Activated naive CD4-positive, alpha-beta T cell treated with anti-CD3 and anti-CD28 coated beads, Interleukin-2, amount 10 ng/mL, durations not matched to agents 7 days and 5 days (primary cell): ENCODE results near the gene LYST.

Source experiments
- CTCF ChIA-PET: fragments of 350-600 bp; sonication (Branson Sonifier 250); formaldehyde crosslinking; loops from one replicate; lab custom pipeline; 2021; ENCODE audit warnings: antibody characterized with exemption; lab: Charles Lee
- DNase-seq: peaks from one replicate; pipeline ENCODE4 v3.0.0-alpha.2; 2020
- H3K27ac Mint-ChIP-seq: one replicate; pipeline ENCODE4 v1.8.0; 2021; ENCODE audit warnings: mild to moderate bottlenecking, moderate library complexity, mixed read lengths
- H3K27me3 Mint-ChIP-seq: one replicate; pipeline ENCODE4 v1.8.0; 2021; ENCODE audit warnings: mild to moderate bottlenecking, mixed read lengths
- H3K36me3 Mint-ChIP-seq: one replicate; pipeline ENCODE4 v1.8.0; 2021; ENCODE audit warnings: mixed read lengths
- H3K4me1 Mint-ChIP-seq: one replicate; pipeline ENCODE4 v1.8.0; 2021; ENCODE audit warnings: mixed read lengths
- H3K4me3 Mint-ChIP-seq: one replicate; pipeline ENCODE4 v1.8.0; 2021; ENCODE audit warnings: mild to moderate bottlenecking, moderate library complexity, mixed read lengths
- H3K9me3 Mint-ChIP-seq: one replicate; pipeline ENCODE4 v1.8.0; 2021; ENCODE audit warnings: mixed read lengths

The LYST gene

DNA sequence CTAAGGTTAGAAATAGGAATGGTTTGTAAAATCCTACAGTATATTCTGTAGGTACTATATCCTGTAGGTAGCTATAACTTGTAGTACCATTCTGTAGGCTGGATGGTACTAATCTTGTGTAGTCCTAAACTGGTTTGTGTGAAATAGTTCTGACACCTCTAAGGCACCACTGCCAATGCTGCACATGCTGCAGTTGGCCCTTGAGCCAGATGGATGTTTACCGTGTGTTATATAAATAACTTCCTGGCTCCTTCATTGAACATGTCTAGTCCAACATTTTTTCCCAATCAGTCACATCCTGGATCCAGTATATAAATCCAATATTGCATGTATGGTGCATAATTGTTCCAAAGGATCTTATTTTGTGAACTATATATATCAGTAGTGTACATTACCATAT lies 127.6 kb downstream of the LYST start:
- CTCF ChIA-PET = no interaction called here
- H3K9me3 Mint-ChIP-seq = no peaks in the 10 kb centered on the region
- no peaks in the 10 kb centered on the region for H3K27me3 Mint-ChIP-seq
- H3K4me3 Mint-ChIP-seq = no peak overlapping the region
- no peak for DNase-seq
- H3K36me3 Mint-ChIP-seq = peaks cover 33% of the 10 kb centered on the region
- H3K4me1 Mint-ChIP-seq = no peaks in the 10 kb centered on the region
- H3K27ac Mint-ChIP-seq = no peak overlapping the region

- H3K27me3 Mint-ChIP-seq = no peaks in the 10 kb centered on the region
- CTCF ChIA-PET = no interaction called here
- no peak overlapping the region for H3K4me3 Mint-ChIP-seq
- H3K4me1 Mint-ChIP-seq = peaks cover 2% of the 10 kb centered on the region
- no peak for DNase-seq
- no peaks in the 10 kb centered on the region for H3K9me3 Mint-ChIP-seq
- H3K27ac Mint-ChIP-seq = no peak overlapping the region
- H3K36me3 Mint-ChIP-seq = peaks cover 29% of the 10 kb centered on the region
These were observed 129.0 kb downstream of the LYST start for GRCh38 chr1:235737751-235738150.

DNA sequence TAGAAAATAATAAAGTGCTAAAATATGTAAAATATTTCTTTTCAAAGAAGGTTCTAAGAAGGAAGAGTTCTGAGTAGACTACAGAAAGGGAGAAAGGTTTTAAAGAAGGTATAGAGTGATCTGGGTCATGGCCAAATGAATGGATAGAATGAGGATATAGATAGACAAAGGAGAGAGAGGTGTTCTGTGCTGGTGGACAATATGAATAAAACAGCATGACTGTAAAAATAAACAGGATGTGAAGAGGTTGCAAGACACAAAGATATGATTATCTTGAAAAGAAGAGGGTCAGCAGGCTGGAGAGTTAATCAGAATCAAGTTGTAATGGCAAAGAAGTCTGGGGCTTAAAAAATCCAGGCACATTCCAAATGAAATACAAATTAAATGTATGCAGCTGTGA lies 130.4 kb downstream of the LYST start:
- Mint-ChIP-seq H3K4me3 (no peak overlapping the region), H3K27me3 (no peaks in the 10 kb centered on the region), H3K36me3 (peaks cover 19% of the 10 kb centered on the region), H3K27ac (no peak overlapping the region), H3K9me3 (no peaks in the 10 kb centered on the region), H3K4me1 (peaks cover 2% of the 10 kb centered on the region)
- CTCF ChIA-PET = no interaction called here
- DNase-seq = no peak

DNA sequence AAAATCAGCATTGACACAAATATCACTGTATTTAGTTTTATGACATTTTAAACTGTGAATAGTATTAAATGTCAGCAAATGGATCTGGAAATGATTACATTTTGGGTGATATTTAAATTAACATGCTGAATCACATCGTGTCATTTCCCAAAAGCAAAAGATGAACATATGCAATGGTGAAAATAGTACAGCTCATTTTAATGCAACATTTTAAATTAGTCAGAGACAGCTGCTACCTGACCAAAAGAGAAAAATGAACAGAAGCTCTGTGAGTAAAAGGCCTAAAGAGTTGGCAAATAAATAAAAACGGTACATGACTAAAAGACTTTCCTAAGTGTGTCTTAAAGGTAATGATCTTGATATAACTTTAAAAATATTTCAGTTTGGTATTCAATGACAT lies 131.1 kb downstream of the LYST start:
- Mint-ChIP-seq H3K27ac (no peak overlapping the region), H3K36me3 (peaks cover 19% of the 10 kb centered on the region), H3K4me1 (peaks cover 2% of the 10 kb centered on the region), H3K4me3 (no peak overlapping the region), H3K9me3 (no peaks in the 10 kb centered on the region), H3K27me3 (no peaks in the 10 kb centered on the region)
- CTCF ChIA-PET = no interaction called here
- DNase-seq = no peak

GRCh38 chr1:235734335-235734734 lies 132.4 kb downstream of the LYST start:
- H3K36me3 Mint-ChIP-seq = peaks cover 12% of the 10 kb centered on the region
- no peak overlapping the region for H3K27ac Mint-ChIP-seq
- H3K27me3 Mint-ChIP-seq = no peaks in the 10 kb centered on the region
- no peaks in the 10 kb centered on the region for H3K9me3 Mint-ChIP-seq
- H3K4me3 Mint-ChIP-seq = no peak overlapping the region
- DNase-seq = no peak
- CTCF ChIA-PET = interaction anchor here (1.0 to 1.6 kb wide), 2 partner anchors 48 to 108 kb away, joined by 3 to 6 read pairs; no protein-coding TSS in a partner anchor
- H3K4me1 Mint-ChIP-seq = peaks cover 2% of the 10 kb centered on the region

DNA sequence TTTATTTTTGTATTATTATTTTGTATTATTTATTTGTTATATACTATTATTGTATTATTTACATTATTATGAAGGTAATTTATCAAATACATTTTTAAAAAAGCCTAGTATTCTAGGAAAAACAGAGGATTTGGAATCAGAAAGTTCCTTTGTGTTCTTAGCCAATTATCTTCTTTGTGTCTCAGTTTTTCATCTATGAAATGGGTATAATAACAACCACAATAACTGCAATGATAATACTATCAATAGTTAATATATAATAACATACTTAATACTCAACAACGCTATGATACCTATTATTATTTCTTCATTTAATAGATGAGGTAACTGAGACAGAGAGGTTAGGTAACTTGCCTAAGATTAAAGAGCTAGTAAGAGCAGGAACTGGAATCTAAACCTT lies 136.7 kb downstream of the LYST start:
- peaks cover 2% of the 10 kb centered on the region for H3K4me1 Mint-ChIP-seq
- H3K4me3 Mint-ChIP-seq = no peak overlapping the region
- H3K36me3 Mint-ChIP-seq = peaks cover 3% of the 10 kb centered on the region
- no peaks in the 10 kb centered on the region for H3K27me3 Mint-ChIP-seq
- CTCF ChIA-PET = interaction anchor here (1.0 kb wide), 1 partner anchor 240 kb away, joined by 3 read pairs; no protein-coding TSS in a partner anchor
- H3K9me3 Mint-ChIP-seq = no peaks in the 10 kb centered on the region
- no peak overlapping the region for H3K27ac Mint-ChIP-seq
- no peak for DNase-seq

DNA sequence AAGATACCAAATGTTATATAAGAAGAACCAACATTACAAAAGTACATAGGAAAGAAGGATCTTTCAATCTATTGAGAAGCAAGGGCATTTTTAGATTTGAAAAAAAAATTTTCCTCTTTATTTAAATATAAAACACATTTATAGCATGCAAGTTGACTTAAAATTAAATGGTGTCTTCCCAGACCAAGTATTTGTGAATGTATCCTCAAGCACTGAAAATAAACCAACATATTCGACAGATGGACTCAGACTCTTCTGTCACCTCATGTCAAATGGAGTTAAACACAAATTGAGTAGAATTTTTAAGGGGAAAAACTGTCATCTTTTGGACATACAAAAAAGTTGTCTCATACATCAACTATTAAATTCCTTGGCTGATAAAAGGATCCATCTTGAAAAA lies 140.1 kb downstream of the LYST start:
- DNase-seq = no peak
- CTCF ChIA-PET = no interaction called here
- Mint-ChIP-seq H3K9me3 (no peaks in the 10 kb centered on the region), H3K27me3 (no peaks in the 10 kb centered on the region), H3K27ac (no peak overlapping the region), H3K4me1 (no peaks in the 10 kb centered on the region), H3K36me3 (peaks cover 6% of the 10 kb centered on the region), H3K4me3 (no peak overlapping the region)

GRCh38 chr1:235725434-235725833 lies 141.3 kb downstream of the LYST start:
- Mint-ChIP-seq H3K36me3 (peaks cover 9% of the 10 kb centered on the region), H3K4me1 (no peaks in the 10 kb centered on the region), H3K9me3 (no peaks in the 10 kb centered on the region), H3K4me3 (no peak overlapping the region), H3K27me3 (no peaks in the 10 kb centered on the region), H3K27ac (no peak overlapping the region)
- DNase-seq = no peak
- CTCF ChIA-PET = interaction anchor here (0.6 to 1.1 kb wide), 4 partner anchors 8 to 217 kb away, joined by 3 read pairs; no protein-coding TSS in a partner anchor

- H3K4me3 Mint-ChIP-seq = no peak overlapping the region
- no peaks in the 10 kb centered on the region for H3K27me3 Mint-ChIP-seq
- peaks cover 14% of the 10 kb centered on the region for H3K36me3 Mint-ChIP-seq
- no peak overlapping the region for H3K27ac Mint-ChIP-seq
- CTCF ChIA-PET = interaction anchor here (0.6 kb wide), 1 partner anchor 50 kb away, joined by 3 read pairs; no protein-coding TSS in a partner anchor
- no peak for DNase-seq
- H3K4me1 Mint-ChIP-seq = no peaks in the 10 kb centered on the region
- no peaks in the 10 kb centered on the region for H3K9me3 Mint-ChIP-seq
These were observed 142.0 kb downstream of the LYST start for GRCh38 chr1:235724730-235725129.

DNA sequence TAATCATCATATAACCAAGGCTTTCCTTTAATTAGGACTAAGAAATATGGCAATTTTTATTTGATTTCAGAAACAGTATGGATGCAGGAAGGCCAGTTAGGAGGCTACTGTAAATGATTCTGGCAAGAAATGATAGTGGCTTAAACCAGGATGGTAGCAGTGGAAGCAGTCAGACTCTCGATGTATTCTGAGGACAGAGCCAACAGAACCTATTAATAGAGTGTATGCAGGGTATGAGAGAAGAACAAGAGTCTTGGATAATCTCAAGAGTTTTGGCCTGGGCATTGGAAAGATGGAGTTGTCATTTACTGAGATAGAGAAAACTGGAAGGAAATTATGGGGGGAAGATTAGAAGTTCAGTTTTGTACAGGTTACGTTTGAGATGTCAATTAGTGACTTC lies 143.8 kb downstream of the LYST start:
- no peaks in the 10 kb centered on the region for H3K27me3 Mint-ChIP-seq
- H3K9me3 Mint-ChIP-seq = no peaks in the 10 kb centered on the region
- CTCF ChIA-PET = no interaction called here
- H3K4me1 Mint-ChIP-seq = no peaks in the 10 kb centered on the region
- DNase-seq = no peak
- peaks cover 19% of the 10 kb centered on the region for H3K36me3 Mint-ChIP-seq
- no peak overlapping the region for H3K4me3 Mint-ChIP-seq
- no peak overlapping the region for H3K27ac Mint-ChIP-seq

DNA sequence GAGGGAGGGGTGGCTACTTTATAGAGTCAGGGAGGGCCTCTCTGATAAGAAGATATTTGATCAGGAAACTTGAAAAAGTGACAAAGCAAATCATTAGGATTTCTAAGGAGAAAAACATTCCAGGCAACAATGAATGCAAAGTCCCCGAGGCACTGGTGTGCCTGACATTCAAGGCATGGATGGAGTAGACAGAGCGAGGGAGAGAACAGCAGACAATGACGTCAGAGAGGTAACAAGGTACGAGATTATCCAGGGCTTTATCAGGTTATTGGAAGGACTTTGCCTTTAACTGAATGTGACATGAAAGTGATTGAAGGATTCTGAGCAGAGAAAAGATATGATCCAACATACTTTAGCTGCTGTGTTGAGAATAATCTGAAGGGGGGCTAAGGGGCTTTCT lies 144.7 kb downstream of the LYST start:
- Mint-ChIP-seq H3K27ac (no peak overlapping the region), H3K4me3 (no peak overlapping the region), H3K9me3 (no peaks in the 10 kb centered on the region), H3K27me3 (no peaks in the 10 kb centered on the region), H3K36me3 (peaks cover 21% of the 10 kb centered on the region), H3K4me1 (no peaks in the 10 kb centered on the region)
- DNase-seq = no peak
- CTCF ChIA-PET = no interaction called here

DNA sequence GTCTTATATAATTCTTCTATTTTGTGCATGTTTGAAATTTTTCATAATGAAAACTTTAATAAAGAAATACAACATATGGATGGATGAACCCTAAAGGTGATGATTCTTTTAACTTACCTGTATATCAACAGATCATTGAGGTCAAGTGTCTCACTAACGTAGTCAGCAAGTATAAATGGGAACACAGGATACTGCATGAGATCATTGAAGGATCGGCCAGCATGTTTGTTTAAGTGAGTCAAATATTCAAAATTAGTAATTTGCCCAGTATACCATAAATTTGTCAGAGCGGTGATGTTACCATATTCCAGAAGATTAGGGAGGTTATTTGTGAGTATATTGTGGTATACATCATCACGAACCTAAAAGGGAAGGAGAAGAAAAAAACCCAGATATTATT lies 146.2 kb downstream of the LYST start:
- H3K4me3 Mint-ChIP-seq = no peak overlapping the region
- H3K27ac Mint-ChIP-seq = no peak overlapping the region
- H3K36me3 Mint-ChIP-seq = peaks cover 20% of the 10 kb centered on the region
- DNase-seq = no peak
- H3K4me1 Mint-ChIP-seq = no peaks in the 10 kb centered on the region
- H3K27me3 Mint-ChIP-seq = no peaks in the 10 kb centered on the region
- no peaks in the 10 kb centered on the region for H3K9me3 Mint-ChIP-seq
- CTCF ChIA-PET = no interaction called here

GRCh38 chr1:235714205-235714897 lies 152.4 kb downstream of the LYST start:
- Mint-ChIP-seq H3K27ac (no peak overlapping the region), H3K4me3 (no peak overlapping the region), H3K9me3 (no peaks in the 10 kb centered on the region), H3K4me1 (no peaks in the 10 kb centered on the region), H3K36me3 (peaks cover 14% of the 10 kb centered on the region), H3K27me3 (no peaks in the 10 kb centered on the region)
- CTCF ChIA-PET = interaction anchor here (0.5 to 1.1 kb wide), 2 partner anchors 11 to 40 kb away, joined by 3 read pairs; no protein-coding TSS in a partner anchor
- DNase-seq = no peak

DNA sequence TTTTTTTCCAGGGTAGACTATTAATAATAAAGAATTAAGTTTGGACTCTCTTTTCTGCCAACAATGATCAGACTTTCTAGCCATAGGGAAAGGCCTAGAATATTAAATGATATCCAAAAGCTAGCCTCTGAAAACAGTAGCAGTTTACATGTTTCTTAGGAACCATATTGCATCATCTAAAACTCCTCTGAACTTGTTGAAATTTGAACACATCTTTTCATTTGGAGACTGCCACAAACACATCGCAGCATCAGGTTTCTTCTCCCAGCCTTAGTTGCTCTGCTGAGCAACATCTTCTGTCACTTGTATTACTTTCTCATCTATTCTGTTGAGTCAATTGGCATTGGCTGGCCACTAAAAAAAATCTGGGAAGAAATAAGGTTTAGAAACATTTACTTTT lies 153.9 kb downstream of the LYST start:
- DNase-seq = no peak
- Mint-ChIP-seq H3K4me3 (no peak overlapping the region), H3K36me3 (peaks cover 24% of the 10 kb centered on the region), H3K9me3 (no peaks in the 10 kb centered on the region), H3K27me3 (no peaks in the 10 kb centered on the region), H3K4me1 (no peaks in the 10 kb centered on the region), H3K27ac (no peak overlapping the region)
- CTCF ChIA-PET = interaction anchor here (0.6 kb wide), 1 partner anchor 18 kb away, joined by 3 read pairs; no protein-coding TSS in a partner anchor

- CTCF ChIA-PET = interaction anchor here (1.2 kb wide), 1 partner anchor 112 kb away, joined by 3 read pairs; no protein-coding TSS in a partner anchor
- H3K36me3 Mint-ChIP-seq = peaks cover 28% of the 10 kb centered on the region
- H3K27ac Mint-ChIP-seq = no peak overlapping the region
- H3K4me3 Mint-ChIP-seq = no peak overlapping the region
- DNase-seq = no peak
- H3K4me1 Mint-ChIP-seq = no peaks in the 10 kb centered on the region
- H3K27me3 Mint-ChIP-seq = no peaks in the 10 kb centered on the region
- H3K9me3 Mint-ChIP-seq = no peaks in the 10 kb centered on the region
These were observed 156.0 kb downstream of the LYST start for GRCh38 chr1:235710687-235711086.
